HepG2 (cell line): ENCODE results near the gene PSMA4. TPM values are rescaled to one million over a fixed set of nuclear protein-coding genes. Genes with fewer than 3 reads are reported as not detected.

Experiments
- ATM ChIP-seq: fragments of 450-650 bp; IDR thresholded peaks from 2 replicates; pipeline ENCODE4 v1.7.1; 2017; ENCODE audit warnings: mild to moderate bottlenecking, borderline replicate concordance
- CENPBD1 ChIP-seq: sonication (generic); formaldehyde crosslinking; IDR thresholded peaks from 2 replicates; pipeline ENCODE4 v1.8.0; 2022; ENCODE audit warnings: missing genetic modification reagents, low read depth, mild to moderate bottlenecking, borderline replicate concordance
- DDIT3 ChIP-seq: sonication (generic); formaldehyde crosslinking; IDR thresholded peaks from 2 replicates; pipeline ENCODE4 v1.4.0; 2020; ENCODE audit warnings: mild to moderate bottlenecking, missing genetic modification reagents
- ERF ChIP-seq: IDR thresholded peaks from 2 replicates; pipeline ENCODE4 v1.6.1; 2018; ENCODE audit warnings: missing biosample characterization, missing genetic modification reagents
- GTF2F1 ChIP-seq: fragments of 150-350 bp; IDR thresholded peaks from 2 replicates; pipeline ENCODE4 v1.6.1; 2014; ENCODE audit warnings: low read length
- MAFK ChIP-seq, 2 experiments: IDR thresholded peaks in 1 of 2; conservative IDR thresholded peaks in 1 of 2; 2 replicates each; pipeline ENCODE4 v1.6.1; 2011; ENCODE audit warnings: improper control_type of control experiment in 2 of 2, low read length in 2 of 2
- NKX3-1 ChIP-seq: sonication (generic); formaldehyde crosslinking; IDR thresholded peaks from 2 replicates; pipeline ENCODE4 v1.5.0; 2020; ENCODE audit warnings: missing genetic modification reagents
- PRDM10 ChIP-seq: sonication (generic); formaldehyde crosslinking; IDR thresholded peaks from 2 replicates; pipeline ENCODE4 v1.4.0; 2020; ENCODE audit warnings: low read depth, missing genetic modification reagents
- PRDM15 ChIP-seq: sonication (generic); formaldehyde crosslinking; IDR thresholded peaks from 2 replicates; pipeline ENCODE4 v1.4.0; 2020; ENCODE audit warnings: missing genetic modification reagents
- RXRB ChIP-seq: IDR thresholded peaks from 2 replicates; pipeline ENCODE4 v1.6.1; 2016; ENCODE audit warnings: borderline replicate concordance, missing genetic modification reagents, missing compliant biosample characterization
- SOX5 ChIP-seq: IDR thresholded peaks from 2 replicates; pipeline ENCODE4 v1.6.1; 2016; ENCODE audit warnings: borderline replicate concordance
- WIZ ChIP-seq: sonication (generic); formaldehyde crosslinking; IDR thresholded peaks from 2 replicates; pipeline ENCODE4 v1.5.1; 2020; ENCODE audit warnings: mild to moderate bottlenecking, missing genetic modification reagents
- ZNF292 ChIP-seq: sonication (generic); formaldehyde crosslinking; IDR thresholded peaks from 2 replicates; pipeline ENCODE4 v1.8.1; 2022; ENCODE audit warnings: mild to moderate bottlenecking, low read depth, missing genetic modification reagents, borderline replicate concordance
- ZNF646 ChIP-seq: sonication (generic); formaldehyde crosslinking; IDR thresholded peaks from 2 replicates; pipeline ENCODE4 v1.9.0; 2021; ENCODE audit warnings: mild to moderate bottlenecking, missing genetic modification reagents
- polyA plus RNA-seq, 8 experiments: library from polyadenylated mRNA; depleted of rRNA in 3 of 8; stranded (reverse) in 7 of 8; unstranded in 1 of 8; fragments of >200 nt; fragmentation: Illumina TruSeq in 4 of 8; extraction: Trizol in 4 of 8; gene quantifications; 2 replicates each; pipeline versions ENCODE4 v1.2.1 to v1.2.3, GENCODE V29; 2011 to 2016; ENCODE audit warnings: low read depth in 4 of 8, missing spikeins in 1 of 8, mixed read lengths in 1 of 8; ENCODE audit not compliant: insufficient read depth in 1 of 8
- total RNA-seq, 5 experiments: library from RNA; depleted of rRNA; stranded (reverse); fragments of >200 nt; fragmentation: Illumina TruSeq; extraction: Trizol; gene quantifications; 2 replicates each; pipeline ENCODE4 v1.2.3, GENCODE V29; 2016; ENCODE audit warnings: low read depth in 1 of 5

PSMA4 gene
- total and polyA plus RNA-seq, 2 of the 13 experiments (the other 11 are each of a cell fraction or from before 2014, with no cell fraction given): 202 to 404 TPM

GRCh38 chr15:78540141-78540870, at the start of gene PSMA4 (continued):
- TF ChIP-seq PRDM10 (peak; percentile 29; the same call in 1 of the 2 replicates), WIZ (no peak), RXRB (CRISPR knock-in tag) (no peak; the same call in 1 of the 2 replicates), ZNF646 (CRISPR knock-in tag) (no peak), NKX3-1 (peak; percentile 51; the same call in 1 of the 2 replicates), PRDM15 (no peak), SOX5 (CRISPR knock-in tag) (no peak), ZNF292 (CRISPR knock-in tag) (peak; percentile 53; the same call in 1 of the 2 replicates), GTF2F1 (no peak), ATM (no peak), MAFK (conservative IDR thresholded peaks at IDR 0.05 in 1 of 2, IDR thresholded peaks at IDR 0.05 in 1 of 2; ENCODE audit: low read length in 2 of 2) (no peak), DDIT3 (CRISPR knock-in tag) (no peak), ERF (CRISPR knock-in tag) (peak; percentile 32; the same call in 1 of the 2 replicates), CENPBD1 (CRISPR knock-in tag) (no peak)
